Measurements from ENCODE around the gene PPY.

Gene PPY

DNA sequence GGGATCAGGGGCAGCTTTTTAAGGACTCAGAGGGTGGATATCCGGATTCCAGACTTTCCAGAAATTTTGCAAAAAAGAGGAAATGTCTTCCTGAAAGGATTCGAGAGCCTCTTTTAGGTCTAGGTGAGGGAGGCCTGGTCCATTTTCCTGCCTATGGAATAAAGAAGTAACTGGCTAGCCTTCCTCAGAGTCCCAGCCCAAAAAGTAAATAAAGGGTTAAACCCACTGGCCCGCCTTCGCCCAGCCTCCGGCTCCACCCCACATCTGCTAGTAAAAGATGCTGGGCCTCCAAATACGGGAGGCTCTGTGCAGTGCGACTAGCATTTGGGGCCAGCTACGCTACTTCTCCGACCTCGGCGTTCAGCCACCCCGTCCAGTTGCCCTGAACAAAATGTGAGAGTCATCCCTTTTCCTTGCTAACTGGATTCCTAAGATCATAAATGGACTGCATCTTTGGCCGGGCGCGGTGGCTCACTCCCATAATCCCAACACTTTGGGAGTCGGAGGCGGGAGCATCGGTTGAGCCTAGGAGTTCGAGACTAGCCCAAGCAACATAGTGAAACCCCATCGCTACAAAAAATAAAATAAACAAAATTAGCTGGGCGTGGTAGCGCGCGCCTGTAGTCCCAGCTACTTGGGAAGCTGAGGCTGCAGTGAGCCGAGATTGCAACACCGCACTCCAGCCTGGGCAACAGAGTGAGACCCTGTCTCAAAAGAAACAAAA is 34.1 kb downstream of the PPY start:
- Histone ChIP-seq H3K27ac (ENCODE audit: low read depth, low read length) (no peak overlapping the region), H3K4me1 (ENCODE audit: control insufficient read depth in 1 of 2, insufficient read depth in 2 of 2, low read length in 2 of 2) (peaks cover 18 to 22% of the 10 kb centered on the region in 2 donors), H3K9ac (ENCODE audit: low read depth in 1 of 2, low read length in 2 of 2) (peak overlapping the region; percentile 57 to 61), H3K36me3 (ENCODE audit: control insufficient read depth in 1 of 2, insufficient read depth in 2 of 2, low read length in 2 of 2) (no peaks in the 10 kb centered on the region), H3K27me3 (ENCODE audit: control insufficient read depth in 1 of 2, insufficient read depth in 2 of 2, low read length in 2 of 2) (peaks cover 56 to 58% of the 10 kb centered on the region in 2 donors), H3K9me3 (ENCODE audit: control insufficient read depth in 1 of 2, low read length in 2 of 2) (no peaks in the 10 kb centered on the region), H3K4me3 (ENCODE audit: low read depth in 1 of 2, low read length in 2 of 2) (peak overlapping the region in 1 of 2 donors; percentile 60)

DNA sequence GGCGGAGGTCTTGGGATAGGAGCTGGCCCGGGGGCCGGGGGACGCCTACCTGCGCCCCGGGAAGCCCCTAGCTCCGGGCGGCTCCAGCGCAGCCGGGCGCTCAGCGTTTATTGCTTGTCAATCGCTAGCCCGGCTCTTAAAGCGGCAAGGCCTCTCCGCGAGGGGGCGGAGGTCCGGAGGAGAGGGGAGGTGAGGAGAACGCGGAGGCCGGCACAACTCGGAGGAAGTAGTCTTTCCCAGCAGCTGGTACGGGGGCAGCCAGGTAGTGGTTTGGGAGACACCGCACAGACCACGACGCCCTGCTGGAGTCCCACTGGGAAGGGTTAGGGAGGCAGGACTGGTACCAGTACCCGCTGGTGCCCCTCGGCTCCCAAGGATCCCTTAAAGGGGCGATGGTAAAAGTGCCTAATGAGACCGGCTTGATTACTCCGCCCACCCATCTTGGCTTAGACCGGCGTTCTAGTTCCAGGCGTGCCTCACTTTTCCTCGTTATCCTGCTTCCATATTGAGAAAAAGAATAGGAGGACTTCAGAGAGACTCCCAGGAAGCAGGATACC is 34.8 kb downstream of the PPY start, which contains the start of gene MPP2:
TSS of gene MPP2 (minus strand) at position 112 of the 557 bp plus-strand sequence. CDS start 3,076 bp downstream, outside the sequence.
- H3K36me3 ChIP-seq (ENCODE audit: control insufficient read depth in 1 of 2, insufficient read depth in 2 of 2, low read length in 2 of 2), result no peaks in the 10 kb centered on the region
- no peak within 1 kb of the TSS for H3K27ac ChIP-seq (ENCODE audit: low read depth, low read length)
- H3K4me1 ChIP-seq (ENCODE audit: control insufficient read depth in 1 of 2, insufficient read depth in 2 of 2, low read length in 2 of 2), result peaks cover 18 to 22% of the 10 kb centered on the region in 2 donors
- peak within 1 kb of the TSS; percentile 60 to 66 for H3K4me3 ChIP-seq (ENCODE audit: low read depth in 1 of 2, low read length in 2 of 2)
- peak within 1 kb of the TSS; percentile 57 to 61 for H3K9ac ChIP-seq (ENCODE audit: low read depth in 1 of 2, low read length in 2 of 2)
- no peaks in the 10 kb centered on the region for H3K9me3 ChIP-seq (ENCODE audit: control insufficient read depth in 1 of 2, low read length in 2 of 2)
- peaks cover 52 to 58% of the 10 kb centered on the region in 2 donors for H3K27me3 ChIP-seq (ENCODE audit: control insufficient read depth in 1 of 2, insufficient read depth in 2 of 2, low read length in 2 of 2)

DNA sequence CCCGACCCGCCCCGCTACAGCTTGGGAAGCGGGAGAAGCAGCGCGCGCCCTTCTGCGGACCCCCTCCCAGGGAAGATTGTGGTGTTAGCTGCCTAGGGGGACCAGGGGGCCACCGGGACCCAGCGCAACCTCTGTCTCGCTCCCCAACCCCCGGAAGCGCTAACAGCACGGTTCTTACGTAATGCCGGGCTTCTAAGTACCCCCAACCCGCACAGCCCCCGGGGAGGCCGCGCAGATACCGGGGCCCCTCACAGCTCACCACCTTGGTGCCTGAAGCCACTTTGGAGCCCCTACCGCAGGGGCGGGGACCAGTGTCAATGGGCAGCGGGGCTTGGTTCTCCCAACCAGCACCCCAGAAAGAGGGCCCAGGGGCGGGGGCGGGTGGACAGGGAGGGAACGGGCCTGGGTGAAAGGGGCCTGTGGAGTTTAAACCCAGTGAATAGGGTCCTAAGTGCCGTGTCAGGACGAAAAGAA is 35.3 kb downstream of the PPY start:
- H3K9ac ChIP-seq (ENCODE audit: low read depth in 1 of 2, low read length in 2 of 2), result peak overlapping the region; percentile 57 to 61
- peaks cover 50 to 58% of the 10 kb centered on the region in 2 donors for H3K27me3 ChIP-seq (ENCODE audit: control insufficient read depth in 1 of 2, insufficient read depth in 2 of 2, low read length in 2 of 2)
- no peaks in the 10 kb centered on the region for H3K36me3 ChIP-seq (ENCODE audit: control insufficient read depth in 1 of 2, insufficient read depth in 2 of 2, low read length in 2 of 2)
- no peaks in the 10 kb centered on the region for H3K9me3 ChIP-seq (ENCODE audit: control insufficient read depth in 1 of 2, low read length in 2 of 2)
- H3K4me3 ChIP-seq (ENCODE audit: low read depth in 1 of 2, low read length in 2 of 2), result peak overlapping the region; percentile 60 to 66
- H3K27ac ChIP-seq (ENCODE audit: low read depth, low read length), result no peak overlapping the region
- H3K4me1 ChIP-seq (ENCODE audit: control insufficient read depth in 1 of 2, insufficient read depth in 2 of 2, low read length in 2 of 2), result peaks cover 18 to 22% of the 10 kb centered on the region in 2 donors

DNA sequence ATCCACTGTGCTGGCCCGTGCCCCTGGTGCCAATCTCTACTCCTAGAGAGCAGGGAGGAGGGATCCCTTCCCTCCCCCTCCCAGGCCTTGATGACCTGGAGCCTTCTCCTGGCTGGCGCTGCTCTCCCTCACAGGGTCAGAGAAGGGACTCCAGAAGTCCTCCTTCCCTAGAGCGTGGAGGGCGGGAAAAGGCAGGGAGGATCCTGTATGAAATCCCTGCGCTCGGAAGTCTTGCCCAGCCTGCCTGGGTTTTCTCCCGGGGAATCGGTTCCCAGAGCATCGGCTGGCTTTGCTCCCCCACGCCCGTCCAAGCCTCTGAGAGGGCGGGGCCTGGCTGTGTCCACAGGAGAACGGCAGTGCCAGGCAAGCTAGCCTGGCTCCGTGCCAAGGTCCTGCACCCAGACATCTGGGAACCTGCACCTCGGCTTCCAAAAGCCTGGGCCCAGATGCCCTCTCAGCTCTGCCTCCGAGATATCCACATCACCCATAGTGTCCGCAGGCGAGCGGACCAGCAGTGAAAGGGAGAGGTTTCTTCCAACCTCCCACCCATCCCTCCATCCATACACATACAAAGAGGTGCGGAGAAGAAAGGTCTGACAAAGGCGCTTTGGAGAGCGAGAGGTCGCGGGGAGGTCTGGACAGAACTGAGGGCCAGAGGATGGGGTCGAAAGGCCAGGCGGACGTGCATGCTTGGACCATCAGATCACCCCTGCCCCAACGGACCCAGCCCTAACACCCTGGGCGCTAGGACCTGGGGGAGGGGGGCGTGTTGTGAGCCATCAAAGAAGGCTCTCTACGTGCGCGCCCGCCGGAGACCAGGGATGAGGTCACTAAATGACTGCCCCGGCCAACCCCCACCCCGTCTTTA is 36.1 kb downstream of the PPY start:
- Histone ChIP-seq H3K4me1 (ENCODE audit: control insufficient read depth in 1 of 2, insufficient read depth in 2 of 2, low read length in 2 of 2) (peaks cover 18 to 23% of the 10 kb centered on the region in 2 donors), H3K27me3 (ENCODE audit: control insufficient read depth in 1 of 2, insufficient read depth in 2 of 2, low read length in 2 of 2) (peaks cover 53 to 58% of the 10 kb centered on the region in 2 donors), H3K9ac (ENCODE audit: low read depth in 1 of 2, low read length in 2 of 2) (no peak overlapping the region), H3K4me3 (ENCODE audit: low read depth in 1 of 2, low read length in 2 of 2) (peak overlapping the region; percentile 31 to 48), H3K27ac (ENCODE audit: low read depth, low read length) (no peak overlapping the region), H3K9me3 (ENCODE audit: control insufficient read depth in 1 of 2, low read length in 2 of 2) (no peaks in the 10 kb centered on the region), H3K36me3 (ENCODE audit: control insufficient read depth in 1 of 2, insufficient read depth in 2 of 2, low read length in 2 of 2) (no peaks in the 10 kb centered on the region)

DNA sequence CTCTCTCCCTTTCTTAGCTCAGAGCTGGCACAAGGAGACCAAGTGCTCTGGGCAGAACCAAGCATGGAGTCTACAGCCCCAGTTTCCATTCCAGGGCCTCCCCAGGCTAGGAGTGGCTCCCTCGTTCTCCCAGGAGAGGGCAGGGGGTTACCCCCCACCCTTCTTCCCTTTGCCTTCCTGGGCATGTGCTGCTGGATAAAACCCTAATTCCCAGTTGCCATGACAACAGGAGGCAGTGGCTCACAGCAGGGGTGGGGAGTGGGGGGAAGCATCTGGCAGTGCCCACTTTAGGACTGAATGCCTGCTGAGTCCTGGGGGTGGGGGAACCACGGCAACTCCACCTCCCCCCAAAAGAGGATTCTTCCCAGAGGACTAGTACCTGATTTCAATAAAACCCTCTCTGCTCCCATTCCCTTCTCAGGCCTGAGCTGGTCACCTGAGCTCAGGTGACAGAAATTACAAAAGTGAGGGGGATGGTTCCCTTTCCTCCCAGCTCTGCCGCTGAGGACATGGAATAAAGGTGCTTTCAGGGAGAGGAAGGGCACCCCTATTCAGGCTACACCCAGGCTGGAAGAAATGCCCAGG is 36.8 kb downstream of the PPY start:
- Histone ChIP-seq H3K9me3 (ENCODE audit: control insufficient read depth in 1 of 2, low read length in 2 of 2) (no peaks in the 10 kb centered on the region), H3K27ac (ENCODE audit: low read depth, low read length) (no peak overlapping the region), H3K27me3 (ENCODE audit: control insufficient read depth in 1 of 2, insufficient read depth in 2 of 2, low read length in 2 of 2) (peaks cover 54 to 58% of the 10 kb centered on the region in 2 donors), H3K9ac (ENCODE audit: low read depth in 1 of 2, low read length in 2 of 2) (no peak overlapping the region), H3K36me3 (ENCODE audit: control insufficient read depth in 1 of 2, insufficient read depth in 2 of 2, low read length in 2 of 2) (no peaks in the 10 kb centered on the region), H3K4me1 (ENCODE audit: control insufficient read depth in 1 of 2, insufficient read depth in 2 of 2, low read length in 2 of 2) (peaks cover 22 to 31% of the 10 kb centered on the region in 2 donors), H3K4me3 (ENCODE audit: low read depth in 1 of 2, low read length in 2 of 2) (no peak overlapping the region)

DNA sequence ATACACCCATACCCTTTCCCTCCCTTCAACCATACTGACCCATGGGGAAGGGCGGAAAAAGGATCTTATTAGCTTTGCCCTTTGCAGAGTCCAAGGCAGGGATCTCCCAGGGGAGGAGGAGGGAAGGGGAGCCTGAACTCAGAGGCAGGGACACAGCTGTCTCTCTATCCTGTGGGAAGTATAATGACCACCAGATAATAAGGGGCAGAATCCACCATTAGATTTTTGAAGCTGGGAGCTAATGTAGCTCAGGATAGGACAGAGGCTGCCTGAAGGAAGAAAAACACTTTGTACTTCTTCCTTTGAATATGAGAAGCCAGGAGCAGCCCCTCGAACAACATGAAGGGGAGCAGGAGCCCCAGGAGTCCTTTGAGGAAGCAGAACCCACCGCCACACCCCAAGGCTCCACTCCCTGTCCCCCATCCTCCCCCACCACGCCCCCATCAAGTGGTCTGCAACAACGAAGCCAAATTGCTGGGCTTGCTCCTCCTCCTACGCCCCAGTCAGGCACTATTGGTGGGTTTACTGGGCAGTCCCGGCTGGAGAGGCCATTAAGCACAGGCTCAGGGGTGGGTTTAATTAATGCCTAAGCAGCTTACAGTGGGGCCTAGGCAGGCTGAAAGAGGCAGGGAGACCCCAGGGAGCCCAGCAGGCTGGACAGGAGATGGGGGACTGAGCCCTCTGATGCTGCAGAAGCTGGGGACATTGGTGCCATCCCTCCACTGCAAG is 40.3 kb downstream of the PPY start:
- Histone ChIP-seq H3K27me3 (ENCODE audit: control insufficient read depth in 1 of 2, insufficient read depth in 2 of 2, low read length in 2 of 2) (peaks cover 30 to 32% of the 10 kb centered on the region in 2 donors), H3K36me3 (ENCODE audit: control insufficient read depth in 1 of 2, insufficient read depth in 2 of 2, low read length in 2 of 2) (no peaks in the 10 kb centered on the region), H3K9ac (ENCODE audit: low read depth in 1 of 2, low read length in 2 of 2) (no peak overlapping the region), H3K4me1 (ENCODE audit: control insufficient read depth in 1 of 2, insufficient read depth in 2 of 2, low read length in 2 of 2) (peaks cover 17 to 26% of the 10 kb centered on the region in 2 donors), H3K9me3 (ENCODE audit: control insufficient read depth in 1 of 2, low read length in 2 of 2) (no peaks in the 10 kb centered on the region), H3K4me3 (ENCODE audit: low read depth in 1 of 2, low read length in 2 of 2) (no peak overlapping the region), H3K27ac (ENCODE audit: low read depth, low read length) (no peak overlapping the region)

DNA sequence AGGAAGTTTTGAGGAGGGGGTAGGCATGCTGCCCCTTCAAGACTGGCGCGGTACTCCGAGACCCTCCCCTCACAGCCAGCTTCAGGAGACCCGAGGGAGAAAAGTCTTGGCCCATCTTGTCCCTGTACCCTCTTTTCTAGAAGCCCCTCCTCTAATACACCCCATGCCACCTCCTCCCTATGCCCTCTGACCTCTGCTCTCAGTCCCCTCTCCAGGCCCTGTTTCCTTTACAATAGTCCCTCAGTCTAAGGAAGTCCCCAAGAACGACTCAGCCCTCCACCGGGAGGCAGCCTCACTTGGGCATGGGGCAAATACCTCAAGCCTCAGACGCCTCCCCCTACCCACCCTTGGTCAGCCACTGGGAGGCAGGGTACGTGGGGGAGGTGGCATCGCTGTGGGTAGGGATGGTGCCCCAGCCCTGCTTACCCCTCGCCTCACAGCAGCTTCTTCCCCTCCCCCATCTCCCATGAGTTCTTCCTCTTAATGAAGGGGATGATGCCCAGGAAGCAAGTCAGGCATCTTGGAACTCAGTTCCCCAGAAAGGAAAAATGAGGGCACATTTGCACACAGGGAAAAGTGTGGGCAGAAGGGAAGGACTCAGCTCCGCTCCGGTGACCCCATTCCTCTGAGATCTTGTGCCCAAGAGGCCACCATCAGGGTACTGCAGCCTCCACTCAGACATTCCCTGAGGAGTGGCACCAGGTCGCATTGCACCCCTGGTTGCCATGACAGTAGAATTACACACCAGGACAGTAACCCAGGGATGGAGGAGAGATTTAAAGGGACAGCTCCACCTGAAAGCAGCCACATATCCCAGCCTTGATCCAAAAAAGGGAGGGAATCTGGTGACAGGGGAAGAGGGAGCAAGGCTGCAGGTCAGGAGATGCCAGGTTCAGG is 41.2 kb downstream of the PPY start:
- no peak overlapping the region for H3K27ac ChIP-seq (ENCODE audit: low read depth, low read length)
- peaks cover 22 to 23% of the 10 kb centered on the region in 2 donors for H3K27me3 ChIP-seq (ENCODE audit: control insufficient read depth in 1 of 2, insufficient read depth in 2 of 2, low read length in 2 of 2)
- no peaks in the 10 kb centered on the region for H3K9me3 ChIP-seq (ENCODE audit: control insufficient read depth in 1 of 2, low read length in 2 of 2)
- peaks cover 8 to 18% of the 10 kb centered on the region in 2 donors for H3K4me1 ChIP-seq (ENCODE audit: control insufficient read depth in 1 of 2, insufficient read depth in 2 of 2, low read length in 2 of 2)
- H3K9ac ChIP-seq (ENCODE audit: low read depth in 1 of 2, low read length in 2 of 2), result no peak overlapping the region
- peak overlapping the region; percentile 69 to 74 for H3K4me3 ChIP-seq (ENCODE audit: low read depth in 1 of 2, low read length in 2 of 2)
- H3K36me3 ChIP-seq (ENCODE audit: control insufficient read depth in 1 of 2, insufficient read depth in 2 of 2, low read length in 2 of 2), result no peaks in the 10 kb centered on the region

DNA sequence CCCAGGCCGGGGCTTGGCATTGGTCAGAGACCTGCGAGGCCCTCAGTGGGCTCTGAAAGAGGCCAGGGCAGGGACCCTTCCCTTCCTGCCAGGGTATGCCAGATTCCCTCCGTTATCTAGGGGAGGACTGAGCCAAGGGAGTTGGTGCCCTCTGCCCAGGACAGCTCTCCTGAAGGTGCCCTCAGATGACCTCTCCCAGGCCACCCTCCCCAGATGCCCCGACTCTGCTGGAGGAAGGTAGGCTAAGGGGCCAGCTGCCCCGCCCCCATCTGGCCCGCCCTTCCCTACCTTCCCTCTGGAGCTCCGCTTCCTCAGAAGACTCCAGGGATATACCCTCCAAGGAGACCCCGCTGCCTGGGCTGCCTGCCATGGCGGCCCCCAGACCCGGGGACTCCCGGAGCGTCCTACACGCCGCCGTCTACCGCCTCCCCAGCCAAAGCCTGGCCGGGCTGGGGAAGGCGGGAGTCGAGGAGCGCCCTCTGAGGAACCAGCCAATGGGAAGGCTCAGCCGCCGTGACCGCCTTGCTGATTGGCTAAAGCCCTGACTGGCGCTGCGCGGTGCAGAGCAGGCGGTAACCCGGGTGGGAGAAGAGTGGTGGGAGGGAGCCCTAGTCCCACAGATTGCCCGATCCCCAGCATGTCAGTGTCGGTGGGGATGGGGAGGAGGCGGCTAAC is 42.0 kb downstream of the PPY start:
- H3K9me3 ChIP-seq (ENCODE audit: control insufficient read depth in 1 of 2, low read length in 2 of 2), result no peaks in the 10 kb centered on the region
- H3K27me3 ChIP-seq (ENCODE audit: control insufficient read depth in 1 of 2, insufficient read depth in 2 of 2, low read length in 2 of 2), result peaks cover 14 to 15% of the 10 kb centered on the region in 2 donors
- peak overlapping the region in 1 of 2 donors; percentile 48 for H3K9ac ChIP-seq (ENCODE audit: low read depth in 1 of 2, low read length in 2 of 2)
- H3K36me3 ChIP-seq (ENCODE audit: control insufficient read depth in 1 of 2, insufficient read depth in 2 of 2, low read length in 2 of 2), result no peaks in the 10 kb centered on the region
- peaks cover 7 to 12% of the 10 kb centered on the region in 2 donors for H3K4me1 ChIP-seq (ENCODE audit: control insufficient read depth in 1 of 2, insufficient read depth in 2 of 2, low read length in 2 of 2)
- peak overlapping the region; percentile 69 to 74 for H3K4me3 ChIP-seq (ENCODE audit: low read depth in 1 of 2, low read length in 2 of 2)
- H3K27ac ChIP-seq (ENCODE audit: low read depth, low read length), result no peak overlapping the region
